Measurements from ENCODE around the gene MARCHF10.

Gene MARCHF10

GRCh38 chr17:62782730-62783270 is 25.3 kb downstream of the MARCHF10 start:
- no peak for TF ChIP-seq ZNF274 (IDR thresholded peaks at IDR 0.05; ENCODE audit: low read depth, low read length)
- no peak for TF ChIP-seq SUZ12 (IDR thresholded peaks at IDR 0.05; ENCODE audit: extremely low read depth, insufficient read depth, insufficient read length)
- TF ChIP-seq YY1 (IDR thresholded peaks at IDR 0.05; ENCODE audit: insufficient read depth, insufficient read length), result no peak
- Histone ChIP-seq H3K4me3 (ENCODE audit: insufficient read length, low read depth) (no peak overlapping the region), H3K9ac (ENCODE audit: insufficient read length, low read depth) (no peak overlapping the region), H3K4me1 (ENCODE audit: insufficient read depth, insufficient read length) (no peaks in the 10 kb centered on the region), H3K27me3 (ENCODE audit: insufficient read depth, insufficient read length) (no peaks in the 10 kb centered on the region), H3K9me3 (ENCODE audit: insufficient read depth, low read length) (0 out of 2 replicates have a peak, but pooled peaks cover 4% of the 10 kb centered on the region), H3K36me3 (ENCODE audit: insufficient read depth, insufficient read length, low read length) (no peaks in the 10 kb centered on the region)
- no peak for DNase-seq (ENCODE audit: low read depth, low spot score)

GRCh38 chr17:62781831-62782251 is 26.3 kb downstream of the MARCHF10 start:
- H3K4me1 ChIP-seq (ENCODE audit: insufficient read depth, insufficient read length), result no peaks in the 10 kb centered on the region
- TF ChIP-seq YY1 (IDR thresholded peaks at IDR 0.05; ENCODE audit: insufficient read depth, insufficient read length), result no peak
- no peak for TF ChIP-seq SUZ12 (IDR thresholded peaks at IDR 0.05; ENCODE audit: extremely low read depth, insufficient read depth, insufficient read length)
- no peak for TF ChIP-seq ZNF274 (IDR thresholded peaks at IDR 0.05; ENCODE audit: low read depth, low read length)
- DNase-seq (ENCODE audit: low read depth, low spot score), result no peak

GRCh38 chr17:62781356-62781755 is 26.8 kb downstream of the MARCHF10 start:
- H3K36me3 ChIP-seq (ENCODE audit: insufficient read depth, insufficient read length, low read length), result no peaks in the 10 kb centered on the region
- H3K27me3 ChIP-seq (ENCODE audit: insufficient read depth, insufficient read length), result no peaks in the 10 kb centered on the region
- DNase-seq (ENCODE audit: low read depth, low spot score), result no peak
- H3K4me1 ChIP-seq (ENCODE audit: insufficient read depth, insufficient read length), result no peaks in the 10 kb centered on the region
- TF ChIP-seq ZNF274 (IDR thresholded peaks at IDR 0.05; ENCODE audit: low read depth, low read length) (no peak), SUZ12 (IDR thresholded peaks at IDR 0.05; ENCODE audit: extremely low read depth, insufficient read depth, insufficient read length) (no peak), YY1 (IDR thresholded peaks at IDR 0.05; ENCODE audit: insufficient read depth, insufficient read length) (no peak)
- no peak overlapping the region for H3K9ac ChIP-seq (ENCODE audit: insufficient read length, low read depth)
- H3K4me3 ChIP-seq (ENCODE audit: insufficient read length, low read depth), result no peak overlapping the region
- 0 out of 2 replicates have a peak, but pooled peaks cover 4% of the 10 kb centered on the region for H3K9me3 ChIP-seq (ENCODE audit: insufficient read depth, low read length)

More at GRCh38 chr17:62781831-62782251, 26.3 kb downstream of the MARCHF10 start:
- no peak overlapping the region for H3K9ac ChIP-seq (ENCODE audit: insufficient read length, low read depth)
- H3K36me3 ChIP-seq (ENCODE audit: insufficient read depth, insufficient read length, low read length), result no peaks in the 10 kb centered on the region
- no peaks in the 10 kb centered on the region for H3K27me3 ChIP-seq (ENCODE audit: insufficient read depth, insufficient read length)
- H3K9me3 ChIP-seq (ENCODE audit: insufficient read depth, low read length), result 0 out of 2 replicates have a peak, but pooled peaks cover 4% of the 10 kb centered on the region
- no peak overlapping the region for H3K4me3 ChIP-seq (ENCODE audit: insufficient read length, low read depth)

- no peaks in the 10 kb centered on the region for H3K4me1 ChIP-seq (ENCODE audit: insufficient read depth, insufficient read length)
- TF ChIP-seq ZNF274 (IDR thresholded peaks at IDR 0.05; ENCODE audit: low read depth, low read length) (no peak), YY1 (IDR thresholded peaks at IDR 0.05; ENCODE audit: insufficient read depth, insufficient read length) (no peak), SUZ12 (IDR thresholded peaks at IDR 0.05; ENCODE audit: extremely low read depth, insufficient read depth, insufficient read length) (no peak)
- H3K36me3 ChIP-seq (ENCODE audit: insufficient read depth, insufficient read length, low read length), result no peaks in the 10 kb centered on the region
- no peak overlapping the region for H3K9ac ChIP-seq (ENCODE audit: insufficient read length, low read depth)
- DNase-seq (ENCODE audit: low read depth, low spot score), result no peak
- no peaks in the 10 kb centered on the region for H3K27me3 ChIP-seq (ENCODE audit: insufficient read depth, insufficient read length)
- 0 out of 2 replicates have a peak, but pooled peaks cover 4% of the 10 kb centered on the region for H3K9me3 ChIP-seq (ENCODE audit: insufficient read depth, low read length)
- no peak overlapping the region for H3K4me3 ChIP-seq (ENCODE audit: insufficient read length, low read depth)
These were observed 27.2 kb downstream of the MARCHF10 start for GRCh38 chr17:62780951-62781350.

GRCh38 chr17:62780269-62780668 is 27.8 kb downstream of the MARCHF10 start:
- Histone ChIP-seq H3K9me3 (ENCODE audit: insufficient read depth, low read length) (0 out of 2 replicates have a peak, but pooled peaks cover 4% of the 10 kb centered on the region), H3K4me1 (ENCODE audit: insufficient read depth, insufficient read length) (no peaks in the 10 kb centered on the region), H3K27me3 (ENCODE audit: insufficient read depth, insufficient read length) (no peaks in the 10 kb centered on the region), H3K4me3 (ENCODE audit: insufficient read length, low read depth) (no peak overlapping the region), H3K36me3 (ENCODE audit: insufficient read depth, insufficient read length, low read length) (no peaks in the 10 kb centered on the region), H3K9ac (ENCODE audit: insufficient read length, low read depth) (no peak overlapping the region)
- DNase-seq (ENCODE audit: low read depth, low spot score), result no peak
- no peak for TF ChIP-seq SUZ12 (IDR thresholded peaks at IDR 0.05; ENCODE audit: extremely low read depth, insufficient read depth, insufficient read length)
- no peak for TF ChIP-seq ZNF274 (IDR thresholded peaks at IDR 0.05; ENCODE audit: low read depth, low read length)
- TF ChIP-seq YY1 (IDR thresholded peaks at IDR 0.05; ENCODE audit: insufficient read depth, insufficient read length), result no peak

GRCh38 chr17:62778990-62779681 is 29.0 kb downstream of the MARCHF10 start:
- no peaks in the 10 kb centered on the region for H3K4me1 ChIP-seq (ENCODE audit: insufficient read depth, insufficient read length)
- 0 out of 2 replicates have a peak, but pooled peaks cover 4% of the 10 kb centered on the region for H3K9me3 ChIP-seq (ENCODE audit: insufficient read depth, low read length)
- no peak for DNase-seq (ENCODE audit: low read depth, low spot score)
- no peak overlapping the region for H3K4me3 ChIP-seq (ENCODE audit: insufficient read length, low read depth)
- TF ChIP-seq SUZ12 (IDR thresholded peaks at IDR 0.05; ENCODE audit: extremely low read depth, insufficient read depth, insufficient read length) (no peak), ZNF274 (IDR thresholded peaks at IDR 0.05; ENCODE audit: low read depth, low read length) (no peak), YY1 (IDR thresholded peaks at IDR 0.05; ENCODE audit: insufficient read depth, insufficient read length) (no peak)
- H3K36me3 ChIP-seq (ENCODE audit: insufficient read depth, insufficient read length, low read length), result no peaks in the 10 kb centered on the region
- no peaks in the 10 kb centered on the region for H3K27me3 ChIP-seq (ENCODE audit: insufficient read depth, insufficient read length)
- H3K9ac ChIP-seq (ENCODE audit: insufficient read length, low read depth), result no peak overlapping the region

- no peaks in the 10 kb centered on the region for H3K27me3 ChIP-seq (ENCODE audit: insufficient read depth, insufficient read length)
- TF ChIP-seq ZNF274 (IDR thresholded peaks at IDR 0.05; ENCODE audit: low read depth, low read length), result no peak
- no peak for TF ChIP-seq SUZ12 (IDR thresholded peaks at IDR 0.05; ENCODE audit: extremely low read depth, insufficient read depth, insufficient read length)
- TF ChIP-seq YY1 (IDR thresholded peaks at IDR 0.05; ENCODE audit: insufficient read depth, insufficient read length), result no peak
- no peaks in the 10 kb centered on the region for H3K4me1 ChIP-seq (ENCODE audit: insufficient read depth, insufficient read length)
- no peaks in the 10 kb centered on the region for H3K36me3 ChIP-seq (ENCODE audit: insufficient read depth, insufficient read length, low read length)
- H3K9ac ChIP-seq (ENCODE audit: insufficient read length, low read depth), result no peak overlapping the region
- DNase-seq (ENCODE audit: low read depth, low spot score), result no peak
- H3K4me3 ChIP-seq (ENCODE audit: insufficient read length, low read depth), result no peak overlapping the region
- peaks cover 9% of the 10 kb centered on the region; the same call in 1 of the 2 replicates for H3K9me3 ChIP-seq (ENCODE audit: insufficient read depth, low read length)
These were observed 32.2 kb downstream of the MARCHF10 start for GRCh38 chr17:62775876-62776275.

Data from NT2/D1 (cell line).